Upper lobe of left lung (tissue), 4 donors: ENCODE data around the gene CCDC69.

Source experiments
- POLR2A ChIP-seq, 4 donors: fragments of 450-650 bp; IDR thresholded peaks; one replicate each; pipeline ENCODE4 v1.5.1; 2016 to 2017; ENCODE audit warnings: antibody characterized with exemption in 4 of 4, mild to moderate bottlenecking in 2 of 4
- POLR2AphosphoS5 ChIP-seq, 2 donors: sonication (generic); formaldehyde crosslinking; IDR thresholded peaks; one replicate each; pipeline ENCODE4 v1.5.1; 2017; ENCODE audit warnings: antibody characterized with exemption in 2 of 2

DNA sequence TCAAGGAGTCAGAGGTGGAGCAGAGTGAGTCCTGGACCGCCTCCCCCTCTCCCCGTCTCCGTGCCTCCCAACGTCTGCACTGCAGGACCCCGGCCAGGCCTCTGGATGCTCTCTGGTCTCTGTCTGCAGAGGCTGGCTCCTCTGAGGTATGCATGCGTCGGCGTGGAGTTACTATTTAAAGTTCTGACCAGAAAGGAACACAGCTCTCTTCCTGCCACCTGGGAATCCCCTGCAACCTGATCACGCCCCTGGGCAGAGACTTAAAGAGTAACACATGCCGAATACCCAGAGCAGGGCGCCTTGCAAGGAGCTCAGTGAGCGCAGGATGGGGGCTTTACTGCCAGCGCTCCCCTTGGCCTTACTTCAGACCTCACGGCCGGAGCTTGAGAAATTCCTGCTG lies 82.4 kb downstream of the CCDC69 start:
- TF ChIP-seq POLR2A (IDR thresholded peaks at IDR 0.05): no peak
- TF ChIP-seq POLR2AphosphoS5 (IDR thresholded peaks at IDR 0.05): no peak
